Panc1 (cell line): Measurements from ENCODE around the gene CROCC. TPM values are rescaled to one million over a fixed set of nuclear protein-coding genes. Genes with fewer than 3 reads are reported as not detected.

Experiments used
- ATAC-seq: fragments of 200-7000 bp; cut with Tn5 transposase; 2 replicates; pipeline ENCODE4 v1.9.1; 2020; ENCODE audit warnings: mild to moderate bottlenecking, moderate library complexity
- BruUV-seq: library from RNA; stranded (reverse); fragments of 400-500 nt; replicated peaks from 2 replicates; lab custom pipeline; 2021; lab: Mats Ljungman, UMichigan
- CTCF ChIA-PET: fragments of 300-600 bp; sonication (Branson Sonifier 250); formaldehyde crosslinking; loops from one replicate; lab custom pipeline; 2022; ENCODE audit warnings: antibody characterized with exemption; lab: Charles Lee
- POLR2A ChIA-PET: fragments of 300-600 bp; sonication (Branson Sonifier 250); formaldehyde crosslinking; loops from one replicate; lab custom pipeline; 2022; ENCODE audit warnings: antibody characterized with exemption; lab: Charles Lee
- DNase-seq: peaks from one replicate; pipeline ENCODE4 v3.0.0-alpha.2; 2010; ENCODE audit warnings: low read depth, low spot score
- H3K27ac ChIP-seq: 2 replicates; pipeline ENCODE4 v1.5.1; 2011; ENCODE audit warnings: mild to moderate bottlenecking, low read length, inconsistent platforms
- H3K27me3 ChIP-seq: fragments of 200-500 bp; sonication (Bioruptor generic); 2 replicates; pipeline ENCODE4 v1.6.0; 2014; ENCODE audit warnings: low read length, inconsistent platforms; ENCODE audit not compliant: control insufficient read depth, insufficient read depth
- H3K36me3 ChIP-seq: fragments of 200-500 bp; sonication (Bioruptor generic); 2 replicates; pipeline ENCODE4 v1.5.1; 2014; ENCODE audit warnings: inconsistent platforms, mild to moderate bottlenecking, low read length, moderate library complexity; ENCODE audit not compliant: control insufficient read depth, insufficient read depth
- H3K4me1 ChIP-seq: 2 replicates; pipeline ENCODE4 v1.5.1; 2011; ENCODE audit warnings: inconsistent platforms, mild to moderate bottlenecking, low read length, moderate library complexity; ENCODE audit not compliant: control insufficient read depth, insufficient read depth
- H3K4me3 ChIP-seq, 2 experiments: 2 replicates each; pipeline ENCODE4 v1.5.1; 2011 to 2012; ENCODE audit warnings: low read depth in 2 of 2, low read length in 2 of 2, mild to moderate bottlenecking in 2 of 2, inconsistent platforms in 1 of 2, moderate library complexity in 1 of 2
- H3K9me3 ChIP-seq: fragments of 200-500 bp; sonication (Bioruptor generic); 2 replicates; pipeline ENCODE4 v1.5.1; 2014; ENCODE audit warnings: low read depth, mild to moderate bottlenecking, inconsistent platforms, low read length, moderate library complexity; ENCODE audit not compliant: control insufficient read depth, insufficient read depth
- CTCF ChIP-seq: fragments of 450-650 bp; IDR thresholded peaks from 2 replicates; pipeline ENCODE4 v1.5.1; 2017; ENCODE audit warnings: mild to moderate bottlenecking
- POLR2AphosphoS5 ChIP-seq: IDR thresholded peaks from 2 replicates; pipeline ENCODE4 v1.6.1; 2012; ENCODE audit warnings: mild to moderate bottlenecking, low read depth, low read length, moderate library complexity
- REST ChIP-seq, 2 experiments: IDR thresholded peaks; 2 replicates each; pipeline ENCODE4 v1.6.1; 2011 to 2012; ENCODE audit warnings: low read depth in 2 of 2, control low read depth in 1 of 2, low read length in 1 of 2, mild to moderate bottlenecking in 1 of 2, moderate library complexity in 1 of 2; ENCODE audit not compliant: insufficient read depth in 1 of 2
- SIN3A ChIP-seq: IDR thresholded peaks from 2 replicates; pipeline ENCODE4 v1.6.1; 2012; ENCODE audit warnings: low read depth, mild to moderate bottlenecking, low read length, moderate library complexity, borderline replicate concordance; ENCODE audit not compliant: insufficient read depth
- TCF7L2 ChIP-seq: IDR thresholded peaks from 2 replicates; pipeline ENCODE4 v1.6.1; 2011; ENCODE audit warnings: mild to moderate bottlenecking, low read depth, low read length, inconsistent platforms
- in situ Hi-C: cut with HindIII; loops from 2 replicates; pipeline ENCODE4 v1.10.0; 2016; ENCODE audit warnings: low sequenced_read_pairs, low pct_unique_long_range_greater_than_20kb
- intact Hi-C: fragments of 100-400 bp; cut with micrococcal nuclease; formaldehyde crosslinking; loops from one replicate; pipeline ENCODE4 v1.10.0; 2022; ENCODE audit not compliant: unreplicated experiment
- total RNA-seq: library from RNA; stranded (reverse); gene quantifications from one replicate; pipeline ENCODE4 v1.2.1, GENCODE V29; 2021; ENCODE audit not compliant: unreplicated experiment

The CROCC gene
- total RNA-seq, 1 experiment from 2014 or later, result 13.6 TPM

- ATAC-seq (peak; percentile 3; the same call in 1 of the 2 replicates), DNase-seq (no peak)
- Histone ChIP-seq H3K27me3 (no peaks in the 10 kb centered on the region), H3K4me3 (peak overlapping the region; percentile 68 to 71), H3K4me1 (peaks cover 26% of the 10 kb centered on the region), H3K27ac (peak overlapping the region; percentile 40), H3K36me3 (no peaks in the 10 kb centered on the region), H3K9me3 (no peaks in the 10 kb centered on the region)
- intact Hi-C loops, result no loop called here
- ChIA-PET CTCF (no interaction called here), POLR2A (no interaction called here)
- TF ChIP-seq TCF7L2 (no peak), CTCF (no peak), SIN3A (no peak), REST (IDR thresholded peaks at IDR 0.05; ENCODE audit: insufficient read depth in 1 of 2, low read depth in 2 of 2, low read length in 1 of 2) (no peak)
- BruUV-seq, result no TSS peak
- in situ Hi-C loops, result no loop called here
Measured at GRCh38 chr1:17011092-17011438, 89.3 kb downstream of the CROCC start.

- ChIA-PET CTCF (interaction anchor here (0.6 to 0.7 kb wide), 2 partner anchors 47 to 107 kb away, joined by 4 to 8 read pairs; partner anchors contain the start of gene PADI2), POLR2A (no interaction called here)
- Histone ChIP-seq H3K36me3 (no peaks in the 10 kb centered on the region), H3K4me1 (peaks cover 31% of the 10 kb centered on the region), H3K27me3 (no peaks in the 10 kb centered on the region), H3K9me3 (no peaks in the 10 kb centered on the region), H3K27ac (peak within 1 kb of the TSS; percentile 40), H3K4me3 (peak within 1 kb of the TSS; percentile 68 to 71)
- intact Hi-C loops (no loop called here), in situ Hi-C loops (no loop called here)
- BruUV-seq, result no TSS peak
- DNase-seq, result peak; percentile 33
- TF ChIP-seq POLR2AphosphoS5 (no peak), SIN3A (peak; percentile 46; the same call in 1 of the 2 replicates)
- peak; percentile 98 for ATAC-seq
Measured at GRCh38 chr1:17011439-17012307, 89.9 kb downstream of the CROCC start, which contains the start of gene ATP13A2. ATP13A2 (minus strand) TSS chr1:17011928; CDS start chr1:17011738, 190 bp downstream.
